GM18502 (cell line): ENCODE data around the gene SPATA20.

Experiments
- ATAC-seq: cut with Tn5 transposase; IDR thresholded peaks from one replicate; pipeline ENCODE4 v1.9.1; 2021; ENCODE audit warnings: mild to moderate bottlenecking; ENCODE audit not compliant: unreplicated experiment, poor library complexity

SPATA20 gene

DNA sequence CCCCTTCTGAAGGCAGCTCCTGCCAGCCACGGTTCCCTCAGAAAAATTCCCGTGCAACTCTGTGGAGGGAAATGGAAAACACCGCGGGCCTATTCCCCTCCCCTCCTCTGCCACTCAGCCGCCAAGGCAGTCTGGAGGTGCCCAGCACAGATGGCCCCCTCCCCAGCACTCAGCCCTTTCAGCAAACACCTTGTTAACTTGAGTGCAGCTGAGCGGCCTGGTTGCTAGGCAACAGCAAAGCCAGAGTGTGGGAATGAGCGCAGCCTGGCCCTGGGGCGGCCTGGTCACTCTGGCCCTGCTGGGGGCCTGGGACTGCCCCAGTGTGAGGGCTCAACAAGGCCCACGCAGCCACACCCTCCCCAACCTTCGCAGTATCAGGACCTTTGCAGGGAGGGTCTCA, 46.3 kb downstream of the SPATA20 start:
- no peak for ATAC-seq

DNA sequence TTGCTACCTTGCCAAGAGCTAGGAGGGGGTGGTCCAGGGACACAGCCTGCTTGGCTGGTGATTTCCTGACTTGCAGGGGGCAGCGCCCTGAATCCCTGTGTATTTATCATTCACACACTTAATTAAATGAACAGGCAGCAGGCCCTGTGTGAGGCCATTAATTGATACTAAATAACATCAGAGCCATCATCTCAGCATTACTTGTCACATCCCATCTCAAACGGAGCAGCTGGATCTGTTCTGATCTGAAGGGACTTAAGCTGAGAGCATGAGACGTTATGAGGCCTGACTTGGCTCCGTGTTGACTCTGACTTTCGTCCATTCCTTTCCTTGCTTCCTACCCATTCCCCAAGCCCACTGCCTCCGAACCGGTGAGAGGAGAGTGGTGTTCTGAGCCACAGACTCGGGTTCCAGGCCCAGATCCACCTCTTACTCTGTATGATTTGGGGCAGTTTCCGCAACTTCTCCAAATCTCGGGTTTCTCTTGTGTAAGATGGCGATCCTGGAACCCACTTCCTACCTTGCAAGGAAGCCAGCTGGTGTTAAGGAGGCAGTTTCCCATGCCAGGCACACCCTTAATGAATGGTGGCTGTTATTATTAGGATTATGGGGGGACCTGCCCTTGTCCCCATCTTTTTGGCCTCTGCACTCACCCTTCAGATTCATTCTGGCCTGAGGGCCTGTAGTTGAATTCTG, 47.3 kb downstream of the SPATA20 start:
- no peak for ATAC-seq

DNA sequence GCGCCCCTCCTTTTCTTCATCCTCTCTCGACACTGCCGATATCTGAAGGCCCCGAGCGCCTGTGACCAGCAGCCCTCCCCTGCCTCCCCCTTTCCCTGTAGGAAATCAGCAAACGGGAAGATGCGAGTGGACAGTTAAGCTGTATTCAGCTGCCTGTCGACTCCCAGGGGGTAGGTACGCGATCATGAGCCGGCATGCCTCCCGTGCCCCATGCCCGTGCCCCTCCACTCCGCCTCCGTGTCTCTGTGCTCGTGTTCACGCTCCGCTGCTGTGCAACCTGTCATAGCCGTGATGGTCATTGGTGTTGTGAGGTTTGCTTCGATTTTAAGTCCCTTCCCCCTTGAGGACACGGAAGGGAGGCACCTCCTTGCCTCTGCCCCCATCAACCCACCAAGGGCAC, 47.9 kb downstream of the SPATA20 start:
- ATAC-seq: no peak

DNA sequence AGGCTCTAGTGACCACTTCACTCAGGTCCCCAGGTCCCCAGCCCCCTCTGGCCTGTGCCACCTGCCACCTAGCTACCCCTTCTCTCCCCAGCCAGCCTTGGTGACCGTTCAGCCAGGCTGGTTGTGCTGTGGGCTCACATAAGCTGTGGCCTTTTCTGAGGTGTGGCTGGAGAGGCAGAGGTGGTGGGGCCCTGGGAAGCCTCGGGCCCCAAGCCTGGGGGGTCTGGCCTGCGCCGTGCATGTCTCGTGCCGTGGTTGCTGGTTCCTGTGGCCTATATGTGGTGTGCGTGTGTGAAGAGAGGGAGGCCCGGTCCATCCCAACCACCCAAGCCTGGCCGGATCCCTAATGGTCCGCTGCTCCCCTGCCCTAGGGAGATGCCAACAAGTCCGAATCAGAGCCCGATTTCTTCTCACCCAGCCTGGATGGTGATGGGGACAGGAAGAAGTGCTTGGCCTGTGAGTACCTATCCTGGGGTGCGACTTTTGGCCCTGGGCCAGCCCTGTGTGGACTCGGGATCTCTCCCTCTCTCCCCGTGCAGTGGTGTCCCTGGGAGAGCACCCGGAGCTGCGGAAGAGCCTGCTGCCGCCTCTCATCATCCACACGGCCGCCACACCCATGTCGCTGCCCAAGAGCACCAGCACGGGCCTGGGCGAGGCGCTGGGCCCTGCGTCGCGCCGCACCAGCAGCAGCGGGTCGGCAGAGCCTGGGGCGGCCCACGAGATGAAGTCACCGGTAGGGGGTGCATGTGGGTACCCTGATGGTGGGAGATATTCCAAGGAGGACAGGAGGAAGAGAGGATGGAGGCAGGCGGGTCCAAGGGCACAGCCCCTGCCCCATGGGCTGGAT, 49.4 kb downstream of the SPATA20 start:
- ATAC-seq: no peak

DNA sequence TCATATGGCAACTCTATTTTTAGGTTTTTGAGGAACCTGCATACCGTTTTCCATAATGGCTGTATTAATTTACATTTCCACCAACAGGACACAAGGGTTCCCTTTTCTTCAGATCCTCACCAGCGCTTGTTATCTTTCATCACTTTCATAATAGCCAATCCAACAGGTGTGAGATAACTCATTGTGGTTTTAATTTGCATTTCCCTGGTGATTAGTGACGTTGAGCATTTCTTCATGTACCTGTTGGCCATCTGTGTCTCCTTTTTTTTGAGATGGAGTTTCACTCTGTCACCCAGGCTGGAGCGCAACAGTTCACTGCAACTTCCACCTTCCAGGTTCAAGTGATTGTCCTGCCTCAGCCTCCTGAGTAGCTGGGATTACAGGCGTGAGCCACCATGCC, 51.5 kb downstream of the SPATA20 start:
- ATAC-seq: peak; percentile 46

DNA sequence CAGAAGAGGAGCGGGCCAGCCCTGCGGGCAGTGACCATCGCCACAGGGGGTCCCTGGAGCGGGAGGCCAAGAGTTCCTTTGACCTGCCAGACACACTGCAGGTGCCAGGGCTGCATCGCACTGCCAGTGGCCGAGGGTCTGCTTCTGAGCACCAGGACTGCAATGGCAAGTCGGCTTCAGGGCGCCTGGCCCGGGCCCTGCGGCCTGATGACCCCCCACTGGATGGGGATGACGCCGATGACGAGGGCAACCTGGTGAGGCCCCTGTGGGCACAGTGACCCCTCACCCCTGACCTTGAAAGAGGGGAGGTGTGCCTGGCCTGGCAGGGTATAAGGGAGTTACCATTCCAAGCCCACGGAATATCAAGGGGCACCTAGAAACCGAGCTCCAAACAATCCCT, 52.6 kb downstream of the SPATA20 start:
- ATAC-seq: no peak

DNA sequence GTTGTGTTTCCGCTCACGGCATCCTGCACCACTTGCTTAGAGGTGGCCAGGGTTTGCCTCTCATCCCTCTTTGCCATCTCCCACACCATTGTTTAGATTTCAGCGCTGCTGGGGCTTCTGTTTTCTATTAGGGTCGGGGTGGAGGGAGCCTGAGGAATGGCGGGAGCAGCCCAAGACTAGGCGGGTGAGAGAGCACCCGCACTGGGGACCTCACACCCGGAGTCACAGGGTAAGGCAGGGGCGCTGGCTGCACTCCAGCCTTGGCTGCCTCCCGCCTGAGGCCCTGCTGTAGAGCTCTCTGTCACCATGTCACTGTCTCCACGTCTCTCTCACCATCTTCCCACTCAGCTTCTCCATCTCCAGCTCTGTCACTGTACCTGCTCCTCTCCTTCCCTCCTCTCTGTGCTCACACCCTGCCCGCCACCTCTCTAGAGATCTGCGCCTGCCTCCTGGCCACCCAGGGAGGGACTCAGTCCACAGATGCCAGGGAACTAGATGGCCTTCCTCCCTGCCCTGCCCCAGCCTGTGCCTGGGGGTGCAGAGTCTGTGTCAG, 54.9 kb downstream of the SPATA20 start:
- ATAC-seq: no peak

DNA sequence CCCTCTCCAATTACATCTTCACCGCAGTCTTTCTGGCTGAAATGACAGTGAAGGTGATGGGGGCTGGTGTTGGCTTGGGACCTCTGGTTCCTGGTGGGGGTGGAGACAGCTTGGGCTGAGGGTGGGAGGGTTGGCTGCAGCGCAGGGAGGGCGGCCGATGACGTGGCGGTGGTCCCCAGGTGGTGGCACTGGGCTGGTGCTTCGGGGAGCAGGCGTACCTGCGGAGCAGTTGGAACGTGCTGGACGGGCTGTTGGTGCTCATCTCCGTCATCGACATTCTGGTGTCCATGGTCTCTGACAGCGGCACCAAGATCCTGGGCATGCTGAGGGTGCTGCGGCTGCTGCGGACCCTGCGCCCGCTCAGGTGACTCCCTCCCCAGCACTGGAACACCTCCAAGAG, 55.9 kb downstream of the SPATA20 start:
- no peak for ATAC-seq

DNA sequence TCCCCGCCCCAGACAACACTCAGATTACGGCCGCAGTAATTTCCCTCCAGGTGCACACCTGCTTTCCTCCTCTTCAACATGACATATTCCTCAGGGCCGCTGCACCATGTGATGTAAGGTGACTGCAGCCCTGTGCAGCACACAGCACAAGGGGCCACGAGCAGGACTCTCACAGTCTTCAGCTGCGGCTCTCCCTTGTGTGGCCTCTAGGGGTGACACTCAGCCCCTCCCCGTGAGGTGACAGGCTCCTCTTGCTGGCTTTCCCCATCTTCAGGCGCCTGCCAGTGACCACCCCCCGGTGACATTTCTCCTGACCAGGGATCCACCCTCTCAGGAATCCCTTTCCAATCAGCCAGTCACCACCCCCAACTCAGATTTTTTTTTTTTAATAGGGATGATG, 56.4 kb downstream of the SPATA20 start:
- no peak for ATAC-seq

DNA sequence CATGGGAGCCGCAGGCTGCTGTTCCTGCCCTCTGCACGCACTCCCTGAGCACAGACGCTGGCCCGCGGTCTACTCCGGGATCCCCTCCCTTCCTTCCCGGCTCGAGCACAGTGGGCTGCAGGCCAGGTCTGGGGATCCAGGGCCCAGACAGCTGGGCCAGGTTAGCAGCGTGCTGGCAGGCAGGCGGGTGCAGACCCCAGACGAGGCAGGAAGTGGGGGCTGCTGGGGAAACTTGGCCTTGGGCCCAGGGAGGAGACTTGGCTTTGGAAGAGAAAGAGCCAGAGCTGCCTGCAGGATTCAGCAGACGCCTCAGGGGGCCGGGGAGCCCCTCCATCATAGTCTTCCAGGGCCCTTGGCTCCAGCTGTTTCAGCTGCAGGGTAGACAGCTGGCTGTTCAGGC, 57.5 kb downstream of the SPATA20 start:
- ATAC-seq: no peak

DNA sequence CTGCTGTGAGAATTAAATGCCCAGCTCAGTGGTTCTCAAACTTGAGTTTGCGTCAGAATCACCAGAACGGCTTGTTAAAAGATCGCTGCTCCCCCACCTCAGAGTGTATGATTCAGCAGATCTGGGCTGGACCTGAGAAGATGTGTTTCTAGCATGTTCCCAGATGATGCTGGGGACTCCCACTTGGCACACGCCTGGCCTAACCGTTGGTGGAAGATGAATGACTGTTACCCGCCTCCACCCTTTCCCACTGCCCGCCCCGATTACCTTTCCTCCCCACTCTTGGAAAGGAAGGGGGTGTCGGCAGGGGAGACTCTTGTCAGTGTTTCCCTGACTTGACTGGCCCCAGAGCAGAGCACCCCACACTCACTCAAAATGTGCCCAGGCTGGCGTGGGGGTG, 58.5 kb downstream of the SPATA20 start:
- no peak for ATAC-seq
